Smooth muscle cell of the brain vasculature (primary cell): Measurements from ENCODE around the gene BTNL8.

Experiments used
- DNase-seq: peaks from one replicate; pipeline ENCODE4 v3.0.0-alpha.2; 2012; ENCODE audit warnings: low read depth, low spot score

Gene BTNL8

GRCh38 chr5:180969406-180969805 is 70.4 kb downstream of the BTNL8 start:
- no peak for DNase-seq

- DNase-seq: no peak
Measured at GRCh38 chr5:180970336-180970735, 71.4 kb downstream of the BTNL8 start.

- no peak for DNase-seq
Measured at GRCh38 chr5:180970875-180971274, 71.9 kb downstream of the BTNL8 start.

- no peak for DNase-seq
Measured at GRCh38 chr5:180974612-180975315, 75.8 kb downstream of the BTNL8 start.

GRCh38 chr5:180975338-180975737 is 76.4 kb downstream of the BTNL8 start:
- DNase-seq: no peak

GRCh38 chr5:180976518-180976917 is 77.6 kb downstream of the BTNL8 start:
- no peak for DNase-seq

GRCh38 chr5:180977852-180978251 is 78.9 kb downstream of the BTNL8 start:
- no peak for DNase-seq

GRCh38 chr5:180982008-180982741 is 83.2 kb downstream of the BTNL8 start:
- DNase-seq: no peak

- DNase-seq: no peak
Measured at GRCh38 chr5:180988016-180988415, 89.1 kb downstream of the BTNL8 start.

- no peak for DNase-seq
Measured at GRCh38 chr5:180988592-180988991, 89.6 kb downstream of the BTNL8 start, which contains the start of gene BTNL3. TSS of gene BTNL3 (plus strand) at chr5:180988846. CDS start at chr5:180989029, 183 bp downstream.

GRCh38 chr5:180990086-180990881 is 91.3 kb downstream of the BTNL8 start:
- DNase-seq: no peak

- DNase-seq: no peak
Measured at GRCh38 chr5:180990882-180991242, 91.9 kb downstream of the BTNL8 start.
